NAMALWA (cell line): ENCODE measurements around the gene DCTN2.
"Not testable (repeated sequence)": the region's sequence is repeated elsewhere in the genome, so short reads cannot be mapped to it uniquely, and the experiment has no call there.

Source experiments
- DNase-seq: peaks from one replicate; pipeline ENCODE4 v3.0.0-alpha.2; 2015; ENCODE audit warnings: low spot score

The DCTN2 gene

DNA sequence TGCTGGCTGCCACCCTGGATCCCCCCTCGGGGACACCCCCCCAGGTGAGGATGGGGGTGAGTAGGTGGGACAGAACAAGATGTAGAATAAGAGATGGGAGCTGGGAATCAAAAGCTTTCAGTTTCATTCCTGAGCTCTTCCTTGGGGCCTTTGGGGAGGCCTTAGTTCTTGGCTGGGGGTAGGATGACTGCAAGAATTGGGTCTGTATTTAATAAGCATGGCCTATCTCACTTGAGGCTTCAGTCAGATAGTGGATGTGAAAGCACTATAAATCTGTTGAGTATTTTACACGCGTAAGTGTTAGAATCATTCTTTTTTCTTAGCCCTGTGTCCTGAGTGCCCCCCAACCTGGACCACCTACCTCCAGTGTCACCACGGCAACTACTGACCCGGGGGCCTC, 19.8 kb downstream of the DCTN2 start:
- DNase-seq, result no peak

DNA sequence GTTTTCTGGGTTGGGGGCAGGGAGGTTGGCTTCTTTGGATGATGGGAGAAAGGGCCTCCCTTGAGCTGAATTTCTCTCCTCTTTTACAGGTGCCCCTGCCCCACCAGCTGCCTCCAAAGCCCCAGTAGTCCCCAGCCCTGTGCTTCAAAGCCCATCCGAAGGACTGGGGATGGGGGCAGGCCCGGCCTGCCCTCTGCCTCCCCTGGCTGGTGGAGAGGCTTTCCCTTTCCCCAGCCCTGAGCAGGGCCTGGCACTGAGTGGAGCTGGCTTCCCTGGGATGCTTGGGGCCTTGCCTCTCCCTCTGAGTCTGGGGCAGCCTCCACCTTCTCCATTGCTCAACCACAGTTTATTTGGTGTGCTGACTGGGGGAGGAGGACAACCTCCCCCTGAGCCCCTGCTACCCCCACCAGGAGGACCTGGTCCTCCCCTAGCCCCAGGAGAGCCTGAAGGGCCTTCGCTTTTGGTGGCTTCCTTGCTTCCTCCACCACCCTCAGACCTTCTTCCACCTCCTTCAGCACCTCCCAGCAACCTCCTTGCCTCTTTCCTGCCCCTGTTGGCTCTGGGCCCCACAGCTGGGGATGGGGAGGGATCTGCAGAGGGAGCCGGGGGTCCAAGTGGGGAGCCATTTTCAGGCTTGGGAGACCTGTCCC, 20.4 kb downstream of the DCTN2 start:
- no peak for DNase-seq

DNA sequence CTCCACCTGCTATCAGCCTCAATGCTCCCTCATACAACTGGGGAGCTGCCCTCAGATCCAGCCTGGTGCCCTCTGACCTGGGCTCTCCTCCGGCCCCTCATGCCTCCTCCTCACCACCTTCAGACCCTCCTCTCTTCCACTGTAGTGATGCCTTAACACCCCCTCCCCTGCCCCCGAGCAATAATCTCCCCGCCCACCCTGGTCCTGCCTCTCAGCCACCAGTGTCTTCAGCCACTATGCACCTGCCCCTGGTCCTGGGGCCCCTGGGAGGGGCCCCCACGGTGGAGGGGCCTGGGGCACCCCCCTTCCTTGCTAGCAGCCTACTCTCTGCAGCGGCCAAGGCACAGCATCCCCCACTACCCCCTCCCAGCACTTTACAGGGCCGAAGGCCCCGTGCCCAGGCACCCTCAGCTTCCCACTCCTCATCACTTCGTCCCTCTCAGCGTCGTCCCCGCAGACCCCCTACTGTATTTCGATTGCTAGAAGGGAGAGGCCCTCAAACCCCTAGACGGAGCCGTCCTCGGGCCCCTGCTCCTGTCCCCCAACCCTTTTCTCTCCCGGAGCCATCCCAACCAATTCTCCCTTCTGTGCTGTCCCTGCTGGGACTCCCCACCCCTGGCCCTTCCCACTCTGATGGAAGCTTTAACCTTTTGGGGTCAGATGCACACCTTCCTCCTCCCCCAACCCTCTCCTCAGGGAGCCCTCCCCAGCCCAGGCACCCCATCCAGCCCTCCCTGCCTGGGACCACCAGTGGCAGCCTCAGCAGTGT, 21.2 kb downstream of the DCTN2 start:
- no peak for DNase-seq

DNA sequence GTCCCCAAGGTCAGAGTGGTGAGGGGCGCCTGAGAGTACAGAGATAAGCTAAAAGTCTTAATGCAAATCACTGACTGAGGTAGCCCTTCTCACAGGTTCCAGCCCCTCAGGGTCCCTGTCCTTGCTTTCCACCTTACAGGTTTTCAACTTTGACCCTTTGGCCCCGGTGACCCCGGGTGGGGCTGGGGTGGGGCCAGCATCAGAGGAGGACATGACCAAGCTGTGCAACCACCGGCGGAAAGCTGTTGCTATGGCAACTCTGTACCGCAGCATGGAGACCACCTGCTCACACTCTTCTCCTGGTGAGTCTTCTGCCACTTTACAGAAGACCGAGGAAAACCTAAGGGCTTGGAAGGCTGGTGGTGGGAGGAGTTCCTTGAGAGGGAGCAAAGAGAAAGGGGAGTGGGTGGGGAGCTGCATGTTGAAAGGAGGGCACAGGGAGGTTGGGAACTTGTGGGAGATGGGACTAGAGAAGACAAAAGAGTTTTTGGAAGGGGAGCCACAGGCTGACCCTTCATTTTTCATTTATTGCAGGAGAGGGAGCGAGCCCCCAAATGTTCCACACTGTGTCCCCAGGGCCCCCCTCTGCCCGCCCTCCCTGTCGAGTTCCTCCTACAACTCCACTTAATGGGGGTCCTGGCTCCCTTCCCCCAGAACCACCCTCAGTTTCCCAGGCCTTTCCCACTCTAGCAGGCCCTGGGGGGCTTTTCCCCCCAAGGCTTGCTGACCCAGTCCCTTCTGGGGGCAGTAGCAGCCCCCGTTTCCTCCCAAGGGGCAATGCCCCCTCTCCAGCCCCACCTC, 22.0 kb downstream of the DCTN2 start:
- no peak for DNase-seq

DNA sequence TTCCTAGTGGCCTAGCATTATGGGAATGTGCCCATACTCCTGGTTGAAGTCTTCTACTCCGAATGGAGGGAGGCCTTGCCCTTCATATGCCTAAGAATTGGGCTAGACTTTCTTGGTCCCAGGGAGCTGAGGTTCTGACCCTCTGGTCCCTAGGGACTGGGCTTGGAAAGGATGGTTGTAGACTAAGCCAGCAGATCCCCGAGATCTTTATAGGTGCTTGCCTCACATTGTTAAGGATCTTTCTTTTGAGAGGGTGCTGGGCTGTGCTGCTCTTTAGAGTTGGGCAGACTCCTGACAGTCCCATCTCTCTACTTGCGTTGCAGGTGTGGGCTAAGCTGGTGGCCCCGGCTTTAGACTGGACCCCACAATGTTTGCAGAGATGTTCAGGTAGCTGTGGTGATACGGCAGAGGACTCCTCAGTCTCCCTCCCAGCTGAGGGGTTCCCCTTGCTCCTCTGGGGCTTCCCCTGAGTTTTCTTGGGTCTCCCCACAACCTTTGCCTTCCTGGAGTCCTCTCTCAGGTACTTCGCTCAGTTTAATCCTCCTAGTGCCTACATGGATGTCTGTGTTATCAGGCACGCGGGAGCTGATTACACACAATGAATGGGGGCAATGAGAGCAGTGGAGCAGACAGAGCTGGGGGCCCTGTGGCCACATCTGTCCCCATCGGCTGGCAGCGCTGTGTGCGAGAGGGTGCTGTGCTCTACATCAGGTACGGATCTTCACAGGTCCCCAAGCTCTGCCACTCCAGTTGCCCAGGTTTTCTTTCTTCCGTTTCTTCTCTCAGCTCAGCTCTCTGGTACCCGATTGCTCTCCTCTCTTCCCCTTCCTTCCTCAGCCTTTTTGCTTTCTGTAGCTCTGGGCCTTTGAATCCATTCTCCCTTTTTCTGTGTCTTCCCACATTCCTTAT, 23.0 kb downstream of the DCTN2 start:
- peak; percentile 40 for DNase-seq

DNA sequence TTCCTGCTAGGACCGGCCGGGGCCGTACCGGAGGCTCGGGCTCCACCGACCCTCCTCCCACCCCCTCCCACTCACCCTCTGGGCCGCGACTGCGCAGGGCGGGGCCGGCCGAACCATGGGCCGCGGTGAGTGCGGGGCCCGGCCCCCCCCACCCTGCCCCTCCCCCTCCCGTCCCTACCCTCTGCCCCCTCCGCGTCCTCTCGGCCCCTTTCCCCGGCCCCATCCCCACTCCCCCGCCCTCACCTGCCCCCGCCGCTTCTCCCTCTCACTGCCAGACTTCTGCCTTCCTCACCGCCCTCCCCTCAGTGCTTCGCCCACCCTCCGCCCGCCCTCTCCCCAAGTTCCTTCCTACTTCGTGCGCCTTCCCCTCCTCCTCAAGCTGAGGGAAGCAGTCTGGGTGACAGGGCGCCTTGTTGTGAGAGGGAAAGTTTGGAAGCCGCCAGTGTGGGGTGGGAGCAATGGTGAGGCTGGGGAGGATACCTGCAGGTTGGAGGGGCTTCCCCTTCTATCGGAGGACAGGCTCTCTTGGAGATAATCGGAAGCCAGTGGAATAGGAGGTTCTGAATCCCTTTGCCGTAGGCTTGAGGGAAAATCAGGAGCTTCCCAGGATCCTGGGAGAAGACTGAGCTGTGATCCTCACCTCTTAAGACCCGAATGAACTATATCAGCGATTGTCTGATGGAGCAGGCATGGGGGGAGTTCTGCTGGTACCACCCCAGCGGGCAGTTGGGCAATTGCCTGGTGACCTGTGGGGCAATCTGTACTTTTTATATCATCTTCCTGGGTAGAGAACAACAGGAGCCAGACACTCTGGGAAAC, 23.9 kb downstream of the DCTN2 start:
- DNase-seq, result peak; percentile 53

DNA sequence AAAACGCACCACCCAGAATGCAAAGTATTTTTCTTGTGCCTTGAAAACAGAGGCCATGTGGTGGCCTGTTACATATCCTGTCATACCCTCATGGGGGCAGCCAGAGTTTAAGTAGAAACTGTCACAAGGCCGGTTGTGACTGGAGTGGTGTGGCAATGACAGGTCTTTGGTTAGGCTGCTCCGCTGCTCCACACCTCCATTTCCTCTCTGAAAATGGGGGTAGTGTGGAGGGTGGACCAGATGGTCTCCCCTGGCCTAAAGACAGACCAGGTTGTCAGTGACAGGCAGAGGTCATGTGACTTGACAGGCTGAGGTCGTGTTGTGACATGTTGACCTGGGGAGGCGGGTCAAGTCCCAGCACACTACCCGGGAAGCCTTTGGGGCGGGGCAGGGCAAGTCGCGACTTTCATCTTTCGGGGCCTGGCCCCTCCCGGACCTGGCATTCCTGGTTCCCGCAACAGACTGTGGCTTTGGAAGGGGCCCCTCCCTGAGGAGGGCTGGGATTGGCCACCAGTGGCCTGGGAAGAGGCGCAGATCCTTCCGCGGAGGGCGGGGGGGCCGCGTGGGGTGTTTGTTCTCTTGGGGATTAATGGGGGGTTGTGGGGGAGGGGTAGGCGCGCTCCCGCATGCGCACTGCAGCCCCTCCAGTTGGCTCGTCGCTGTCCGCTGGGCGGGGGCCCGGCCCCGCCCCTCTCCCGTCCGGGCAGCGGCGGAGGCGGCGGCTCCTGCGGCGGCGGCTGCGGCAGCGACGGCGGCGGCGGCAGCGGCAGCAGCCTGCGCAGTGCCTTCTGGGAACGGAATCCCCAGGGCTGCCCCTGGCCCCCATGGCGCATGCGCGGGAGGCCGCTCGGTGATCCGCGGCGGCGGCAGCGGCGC, 24.7 kb downstream of the DCTN2 start, which contains the start of gene MBD6:
MBD6 (plus strand) TSS at position 814 of the 876 bp plus-strand sequence. CDS start 1,480 bp downstream, outside the sequence.
- DNase-seq, result peak; percentile 95

DNA sequence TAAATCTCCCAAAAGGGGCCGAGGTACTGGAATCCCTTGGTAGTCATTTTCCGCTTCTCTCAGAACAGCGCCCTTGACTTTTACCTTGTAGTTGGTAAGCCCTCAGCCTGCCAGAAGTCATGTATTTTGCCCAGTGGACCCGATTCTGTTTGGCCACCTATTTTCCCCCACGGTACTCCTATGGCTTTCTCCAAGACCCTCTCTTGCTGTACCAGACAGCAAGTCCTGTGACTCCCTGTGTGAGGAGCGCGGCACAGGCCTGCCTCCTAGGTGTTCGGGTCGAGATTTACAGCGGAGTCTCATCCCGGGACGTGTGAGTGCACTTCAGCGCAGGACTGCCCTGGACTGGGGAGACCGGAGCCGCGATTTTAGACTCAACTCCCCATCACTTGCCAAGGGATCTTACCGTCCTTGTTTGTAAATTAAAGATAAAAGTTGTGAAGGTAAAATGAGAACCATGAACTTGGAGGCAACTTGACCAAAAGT, 25.4 kb downstream of the DCTN2 start:
- no peak for DNase-seq

DNA sequence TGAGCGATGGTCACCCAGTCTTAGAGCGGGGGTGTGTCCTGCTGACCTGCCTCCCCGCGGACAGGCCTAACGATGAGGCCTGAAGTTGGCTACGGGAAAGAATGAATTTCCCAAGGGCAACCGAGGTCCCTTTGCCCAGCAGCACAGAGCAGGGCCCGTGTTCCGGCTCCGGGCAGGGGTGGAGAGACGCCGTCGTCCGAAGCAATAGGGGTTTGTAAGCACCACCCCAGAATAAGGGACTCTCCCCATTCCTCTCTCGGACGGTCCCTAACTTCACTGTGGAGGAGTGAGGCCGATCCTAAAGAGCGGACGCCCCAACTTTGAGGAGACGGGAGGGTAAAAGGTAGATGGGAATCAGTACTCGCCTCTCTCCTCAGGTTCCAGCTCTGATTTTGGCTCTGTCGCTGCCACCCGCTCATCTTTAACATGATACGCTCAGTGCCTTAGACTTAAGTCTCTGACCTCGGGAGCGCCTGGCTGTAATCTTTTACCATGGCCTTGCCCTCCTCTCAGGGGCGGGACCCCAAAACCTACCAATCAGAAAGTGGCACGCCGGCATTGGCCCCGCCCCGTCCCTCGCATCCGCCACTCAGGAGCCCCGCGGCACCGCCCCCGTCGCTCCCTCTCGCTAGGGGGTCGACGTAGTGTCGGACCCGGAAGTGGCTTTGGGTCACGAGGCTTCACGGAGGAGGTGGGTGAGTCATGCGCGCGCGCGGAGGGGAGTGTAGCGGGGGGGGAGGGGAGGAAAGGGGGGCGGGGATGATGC, 26.8 kb downstream of the DCTN2 start, which contains the start of gene DDIT3:
DDIT3 (minus strand) TSS at position 462 of the 766 bp plus-strand sequence. CDS start 3,108 bp downstream, outside the sequence.
- DNase-seq, result peak; percentile 99

DNA sequence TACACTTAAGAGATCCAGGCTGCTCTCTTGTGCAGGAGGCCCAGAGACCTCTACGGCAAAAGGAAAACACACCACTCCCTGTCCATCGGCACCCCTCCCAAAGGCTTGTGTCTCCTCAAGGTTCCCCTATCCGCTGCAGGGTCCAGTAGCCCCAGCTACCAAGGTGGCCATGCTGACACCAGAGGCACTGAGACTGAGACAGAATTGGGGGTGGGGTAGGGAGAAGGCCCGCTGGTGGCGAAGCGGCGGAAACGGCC, 27.3 kb downstream of the DCTN2 start:
- no peak for DNase-seq

DNA sequence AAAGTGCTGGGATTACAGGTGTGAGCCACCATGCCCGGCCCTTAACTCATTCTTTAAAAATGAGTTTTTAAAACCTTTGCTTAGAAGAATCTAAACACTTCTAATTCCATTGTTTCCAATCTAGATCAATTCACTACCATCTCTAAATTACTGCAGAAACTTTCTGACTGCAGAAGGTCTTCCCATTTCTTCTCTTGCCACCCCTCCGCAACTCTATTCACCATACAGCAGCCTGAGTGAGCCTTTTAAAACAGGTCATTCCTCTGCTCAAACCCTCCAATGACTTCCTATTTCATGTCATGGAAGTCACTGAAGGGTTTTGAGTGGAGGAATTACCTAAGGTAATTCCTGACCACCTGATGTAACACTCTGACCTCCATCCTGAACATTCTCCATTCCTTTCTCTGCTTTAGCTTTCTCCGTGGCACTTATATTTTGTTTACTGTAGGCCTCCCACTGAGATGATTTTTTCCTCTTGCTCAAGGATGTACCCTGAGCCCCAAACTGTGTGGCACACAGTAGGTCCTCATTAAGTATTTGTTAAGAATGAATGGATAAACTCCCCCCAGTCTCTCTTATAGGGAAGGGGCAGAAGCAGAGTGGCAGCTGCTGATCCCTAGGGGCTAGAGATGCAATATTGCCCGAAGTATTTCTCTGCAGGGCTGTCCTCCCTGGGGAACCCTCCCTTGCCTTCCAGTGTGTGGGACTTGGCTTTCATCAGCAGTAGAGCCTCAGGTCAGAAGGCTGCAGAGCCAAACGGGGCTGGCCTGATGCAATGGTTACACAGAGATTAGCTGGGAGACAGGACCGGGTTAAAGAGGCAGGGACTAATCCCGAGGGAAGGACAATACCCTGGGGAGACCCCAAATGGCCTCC, 27.8 kb downstream of the DCTN2 start:
- peak; percentile 82 for DNase-seq

DNA sequence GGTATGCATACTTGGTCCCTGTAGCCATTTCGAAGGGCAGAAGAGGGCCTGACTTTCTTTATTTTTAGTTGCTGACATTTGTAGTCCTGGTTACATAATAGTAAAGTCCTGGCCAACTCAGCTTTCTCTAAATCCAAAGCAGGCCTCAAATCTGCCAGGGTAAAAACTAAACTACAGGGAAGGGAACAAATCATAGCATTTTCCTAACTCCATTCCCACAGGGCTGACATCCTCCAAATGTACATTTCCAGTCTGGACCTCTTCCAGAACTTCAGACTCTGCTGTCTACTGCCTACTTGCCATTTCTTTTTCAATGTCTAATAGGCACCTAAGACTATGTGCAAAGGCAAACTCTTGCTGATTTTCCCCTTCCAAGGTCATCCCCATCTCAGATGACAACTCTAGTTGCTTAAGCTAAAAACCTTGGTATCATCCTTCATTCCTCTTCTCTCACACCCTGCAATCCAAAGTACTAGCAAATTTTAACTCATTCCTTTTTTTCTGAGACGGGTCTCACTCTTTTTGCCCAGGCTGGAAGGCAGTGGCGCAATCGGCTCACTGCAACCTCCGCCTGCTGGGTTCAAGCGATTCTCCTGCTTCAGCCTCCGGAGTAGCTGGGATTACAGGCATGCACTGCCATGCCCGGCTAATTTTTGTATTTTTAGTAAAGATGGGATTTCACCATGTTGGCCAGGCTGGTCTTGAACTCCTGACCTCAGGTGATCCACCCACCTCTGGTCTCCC, 28.6 kb downstream of the DCTN2 start:
- DNase-seq, result no peak

DNA sequence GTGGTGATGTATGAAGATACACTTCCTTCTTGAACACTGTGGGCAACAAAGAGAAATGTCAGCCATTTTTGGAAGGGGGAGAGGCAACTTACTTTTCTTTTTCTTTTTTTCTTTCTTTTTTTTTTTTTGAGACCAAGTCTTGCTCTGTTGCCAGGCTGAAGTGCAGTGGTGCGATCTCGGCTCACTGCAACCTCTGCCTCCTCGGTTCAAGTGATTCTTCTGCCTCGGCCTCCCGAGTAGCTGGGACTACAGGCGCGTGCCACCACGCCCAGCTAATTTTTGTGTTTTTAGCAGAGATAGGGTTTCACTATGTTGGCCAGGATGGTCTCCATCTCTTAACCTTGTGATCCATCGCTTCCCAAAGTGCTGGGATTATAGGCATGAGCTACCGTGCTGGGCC, 29.3 kb downstream of the DCTN2 start:
- DNase-seq, result not testable (repeated sequence)

DNA sequence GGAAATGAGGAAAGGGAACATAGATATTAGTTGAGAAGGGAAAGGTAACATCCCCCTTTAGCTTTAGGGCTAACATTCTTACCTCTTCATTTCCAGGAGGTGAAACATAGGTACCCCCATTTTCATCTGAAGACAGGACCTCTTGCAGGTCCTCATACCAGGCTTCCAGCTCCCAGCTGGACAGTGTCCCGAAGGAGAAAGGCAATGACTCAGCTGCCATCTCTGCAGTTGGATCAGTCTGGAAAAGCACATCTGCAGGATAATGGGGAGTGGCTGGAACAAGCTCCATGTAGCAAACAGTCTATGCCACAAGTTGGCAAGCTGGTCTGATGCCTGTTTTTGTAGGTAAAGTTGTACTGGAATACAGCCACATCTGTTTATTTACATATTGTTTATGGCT, 29.8 kb downstream of the DCTN2 start:
- DNase-seq, result no peak

DNA sequence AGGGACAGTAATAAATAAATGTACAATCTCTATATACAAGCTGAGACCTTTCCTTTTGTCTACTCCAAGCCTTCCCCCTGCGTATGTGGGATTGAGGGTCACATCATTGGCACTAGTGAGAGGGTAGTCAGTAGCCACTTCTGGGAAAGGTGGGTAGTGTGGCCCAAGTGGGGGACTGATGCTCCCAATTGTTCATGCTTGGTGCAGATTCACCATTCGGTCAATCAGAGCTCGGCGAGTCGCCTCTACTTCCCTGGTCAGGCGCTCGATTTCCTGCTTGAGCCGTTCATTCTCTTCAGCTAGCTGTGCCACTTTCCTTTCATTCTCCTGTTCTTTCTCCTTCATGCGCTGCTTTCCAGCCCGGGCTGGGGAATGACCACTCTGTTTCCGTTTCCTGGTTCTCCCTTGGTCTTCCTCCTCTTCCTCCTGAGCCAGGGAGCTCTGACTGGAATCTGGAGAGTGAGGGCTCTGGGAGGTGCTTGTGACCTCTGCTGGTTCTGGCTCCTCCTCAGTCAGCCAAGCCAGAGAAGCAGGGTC, 30.3 kb downstream of the DCTN2 start:
- DNase-seq, result no peak

DNA sequence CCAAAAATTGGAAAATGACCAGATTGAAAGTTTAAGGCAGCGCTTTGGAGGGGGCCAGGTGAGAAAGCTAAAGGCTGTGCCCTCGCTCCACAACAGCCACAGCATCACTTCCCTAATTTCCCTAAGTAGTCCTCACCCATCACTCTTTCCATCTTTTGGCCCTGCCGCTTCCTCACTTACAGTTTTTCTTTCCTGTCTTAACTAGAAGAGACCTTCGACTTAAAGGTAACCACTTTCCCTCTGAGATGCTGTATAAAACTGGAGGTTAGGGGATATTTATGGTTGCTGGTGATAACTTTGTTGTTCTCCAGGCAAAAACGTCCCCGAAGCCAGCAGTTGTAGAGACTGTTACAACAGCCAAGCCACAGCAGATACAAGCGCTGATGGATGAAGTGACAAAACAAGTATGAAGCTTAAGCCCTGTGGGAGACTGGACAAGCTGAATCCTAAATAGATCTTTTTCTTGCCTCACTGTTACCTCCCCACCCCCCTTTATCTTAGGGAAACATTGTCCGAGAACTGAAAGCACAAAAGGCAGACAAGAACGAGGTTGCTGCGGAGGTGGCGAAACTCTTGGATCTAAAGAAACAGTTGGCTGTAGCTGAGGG, 31.0 kb downstream of the DCTN2 start:
- DNase-seq, result no peak
